DOHH2 (cell line): ENCODE results near the gene ARFRP1.

Source experiments
- H3F3A ChIP-seq: fragments of 200-600 bp; sonication (generic), shearing (Covaris generic); 2 replicates; pipeline ENCODE4 v1.6.0; 2016; ENCODE audit warnings: antibody characterized with exemption, mild to moderate bottlenecking; ENCODE audit not compliant: control insufficient read depth, insufficient read depth
- H3K27ac ChIP-seq: fragments of 200-600 bp; sonication (generic); 2 replicates; pipeline ENCODE4 v1.5.1; 2014; ENCODE audit warnings: low read depth, mild to moderate bottlenecking, low read length, moderate library complexity
- H3K27me3 ChIP-seq: fragments of 200-600 bp; sonication (generic); 2 replicates; pipeline ENCODE4 v1.6.1; 2014; ENCODE audit warnings: mild to moderate bottlenecking, low read length, mixed read lengths; ENCODE audit not compliant: control insufficient read depth
- H3K36me3 ChIP-seq: fragments of 200-600 bp; sonication (generic); 2 replicates; pipeline ENCODE4 v1.6.1; 2014; ENCODE audit warnings: mild to moderate bottlenecking, low read length, moderate library complexity, mixed read lengths; ENCODE audit not compliant: control insufficient read depth
- H3K4me1 ChIP-seq: fragments of 200-600 bp; sonication (generic); 2 replicates; pipeline ENCODE4 v1.6.1; 2014; ENCODE audit warnings: mild to moderate bottlenecking, low read length, mixed read lengths; ENCODE audit not compliant: control insufficient read depth
- H3K4me2 ChIP-seq: fragments of 200-600 bp; sonication (generic); 2 replicates; pipeline ENCODE4 v1.6.0; 2014; ENCODE audit warnings: mild to moderate bottlenecking, low read length, moderate library complexity
- H3K4me3 ChIP-seq: fragments of 200-600 bp; sonication (generic); 2 replicates; pipeline ENCODE4 v1.5.1; 2014; ENCODE audit warnings: mild to moderate bottlenecking, low read length, mixed read lengths
- H3K79me2 ChIP-seq: fragments of 200-600 bp; sonication (generic); 2 replicates; pipeline ENCODE4 v1.6.1; 2014; ENCODE audit warnings: mild to moderate bottlenecking, low read length, mixed read lengths; ENCODE audit not compliant: control insufficient read depth
- H3K9me2 ChIP-seq: fragments of 200-600 bp; sonication (generic); replicated peaks from 2 replicates; pipeline ENCODE4 v1.6.1; 2014; ENCODE audit warnings: mild to moderate bottlenecking, low read length, mixed read lengths; ENCODE audit not compliant: control insufficient read depth
- H3K9me3 ChIP-seq: fragments of 200-600 bp; sonication (generic); 2 replicates; pipeline ENCODE4 v1.6.1; 2014; ENCODE audit warnings: antibody characterized with exemption, low read length, mixed read lengths; ENCODE audit not compliant: control insufficient read depth, insufficient read depth
- H4K20me1 ChIP-seq: fragments of 200-600 bp; sonication (generic); 2 replicates; pipeline ENCODE4 v1.6.0; 2014; ENCODE audit warnings: low read depth, mild to moderate bottlenecking, antibody characterized with exemption, low read length, moderate library complexity; ENCODE audit not compliant: control insufficient read depth, insufficient read depth
- CTCF ChIP-seq: fragments of 200-600 bp; sonication (generic); IDR thresholded peaks from one replicate; pipeline ENCODE4 v1.5.1; 2014; ENCODE audit warnings: antibody characterized with exemption, mild to moderate bottlenecking, low read depth, low read length; ENCODE audit not compliant: poor library complexity, severe bottlenecking
- EZH2phosphoT487 ChIP-seq: fragments of 200-600 bp; sonication (generic); IDR thresholded peaks from 2 replicates; pipeline ENCODE4 v1.6.1; 2017; ENCODE audit warnings: borderline replicate concordance, mild to moderate bottlenecking, antibody characterized with exemption, low read length, moderate library complexity, mixed read lengths

The ARFRP1 gene

DNA sequence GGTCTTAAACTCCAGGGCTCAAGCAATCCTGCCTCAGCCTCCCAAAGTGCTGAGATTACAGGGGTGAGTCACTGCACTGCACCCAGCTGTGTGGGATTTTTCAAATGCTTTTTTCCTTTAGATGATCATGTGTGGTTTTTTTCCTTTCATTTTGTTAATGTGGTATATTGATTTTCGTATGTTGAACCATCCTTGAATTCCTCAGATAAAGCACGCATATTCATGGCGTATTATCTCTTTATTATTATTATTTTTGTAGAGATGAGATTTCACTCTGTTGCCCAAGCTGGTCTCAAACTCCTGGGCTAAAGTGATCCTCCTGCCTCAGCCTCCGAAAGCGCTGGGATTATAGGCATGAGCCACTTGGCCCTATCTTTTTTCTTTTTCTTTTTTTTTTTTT is 7.1 kb upstream of the ARFRP1 start:
- Histone ChIP-seq H3K27me3 (no peaks in the 10 kb centered on the region), H3K9me2 (no peaks in the 10 kb centered on the region), H3F3A (no peaks in the 10 kb centered on the region), H4K20me1 (no peaks in the 10 kb centered on the region), H3K4me1 (no peaks in the 10 kb centered on the region), H3K36me3 (peaks cover 69% of the 10 kb centered on the region), H3K9me3 (peaks cover 7% of the 10 kb centered on the region; the same call in 1 of the 2 replicates), H3K4me3 (no peak overlapping the region), H3K4me2 (no peak overlapping the region), H3K79me2 (peaks cover 87% of the 10 kb centered on the region), H3K27ac (no peak overlapping the region)
- TF ChIP-seq CTCF (no peak), EZH2phosphoT487 (no peak)

- Histone ChIP-seq H3K9me3 (peaks cover 7% of the 10 kb centered on the region; the same call in 1 of the 2 replicates), H3K27ac (no peak overlapping the region), H4K20me1 (peaks cover 5% of the 10 kb centered on the region; the same call in 1 of the 2 replicates), H3K4me3 (no peak overlapping the region), H3F3A (no peaks in the 10 kb centered on the region), H3K9me2 (no peaks in the 10 kb centered on the region), H3K4me1 (peaks cover 10% of the 10 kb centered on the region), H3K79me2 (peaks cover 93% of the 10 kb centered on the region), H3K27me3 (no peaks in the 10 kb centered on the region), H3K36me3 (peaks cover 69% of the 10 kb centered on the region), H3K4me2 (no peak overlapping the region)
- TF ChIP-seq EZH2phosphoT487, result no peak
- no peak for TF ChIP-seq CTCF
These were observed 4.4 kb upstream of the ARFRP1 start for GRCh38 chr20:63712191-63712590.

GRCh38 chr20:63711085-63711645 is 3.4 kb upstream of the ARFRP1 start:
- H3K36me3 ChIP-seq, result peaks cover 71% of the 10 kb centered on the region
- H3K79me2 ChIP-seq, result peaks cover 94% of the 10 kb centered on the region
- peaks cover 15% of the 10 kb centered on the region for H3K4me1 ChIP-seq
- no peaks in the 10 kb centered on the region for H3K27me3 ChIP-seq
- H3K4me2 ChIP-seq, result no peak overlapping the region
- H3K27ac ChIP-seq, result no peak overlapping the region
- no peaks in the 10 kb centered on the region for H3K9me2 ChIP-seq
- H3F3A ChIP-seq, result no peaks in the 10 kb centered on the region
- TF ChIP-seq CTCF, result no peak
- no peak for TF ChIP-seq EZH2phosphoT487
- peaks cover 10% of the 10 kb centered on the region for H4K20me1 ChIP-seq
- H3K9me3 ChIP-seq, result peaks cover 7% of the 10 kb centered on the region; the same call in 1 of the 2 replicates
- no peak overlapping the region for H3K4me3 ChIP-seq
